GM21390 (cell line): ENCODE data around the gene EIF4G3.
"Not testable (repeated sequence)": the region's sequence is repeated elsewhere in the genome, so short reads cannot be mapped to it uniquely, and the experiment has no call there.

Experiments
- ATAC-seq: cut with Tn5 transposase; IDR thresholded peaks from one replicate; pipeline ENCODE4 v1.9.1; 2021; ENCODE audit not compliant: unreplicated experiment

EIF4G3 gene

GRCh38 chr1:21156019-21156418 lies 20.7 kb downstream of the EIF4G3 start:
- no peak for ATAC-seq

DNA sequence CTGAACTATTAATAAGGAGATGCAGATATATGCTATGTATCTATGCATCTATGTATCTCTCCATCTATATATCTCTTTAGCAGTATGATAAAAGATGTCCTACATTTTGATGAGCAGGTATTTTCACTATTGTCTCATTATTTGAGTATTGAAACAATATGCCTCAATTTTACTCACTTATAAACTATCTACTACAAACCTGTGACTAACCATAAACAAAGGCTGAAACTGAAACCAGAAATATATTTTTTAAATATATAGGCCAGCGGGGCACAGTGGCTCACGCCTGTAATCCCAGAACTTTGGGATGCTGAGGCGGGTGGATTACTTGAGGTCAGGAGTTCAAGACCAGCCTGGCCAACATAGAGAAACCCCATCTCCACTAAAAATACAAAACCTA lies 22.0 kb downstream of the EIF4G3 start:
- ATAC-seq: no peak

- no peak for ATAC-seq
Observed at GRCh38 chr1:21153388-21153787, 23.3 kb downstream of the EIF4G3 start.

GRCh38 chr1:21152423-21153100 lies 24.1 kb downstream of the EIF4G3 start:
- ATAC-seq: no peak

DNA sequence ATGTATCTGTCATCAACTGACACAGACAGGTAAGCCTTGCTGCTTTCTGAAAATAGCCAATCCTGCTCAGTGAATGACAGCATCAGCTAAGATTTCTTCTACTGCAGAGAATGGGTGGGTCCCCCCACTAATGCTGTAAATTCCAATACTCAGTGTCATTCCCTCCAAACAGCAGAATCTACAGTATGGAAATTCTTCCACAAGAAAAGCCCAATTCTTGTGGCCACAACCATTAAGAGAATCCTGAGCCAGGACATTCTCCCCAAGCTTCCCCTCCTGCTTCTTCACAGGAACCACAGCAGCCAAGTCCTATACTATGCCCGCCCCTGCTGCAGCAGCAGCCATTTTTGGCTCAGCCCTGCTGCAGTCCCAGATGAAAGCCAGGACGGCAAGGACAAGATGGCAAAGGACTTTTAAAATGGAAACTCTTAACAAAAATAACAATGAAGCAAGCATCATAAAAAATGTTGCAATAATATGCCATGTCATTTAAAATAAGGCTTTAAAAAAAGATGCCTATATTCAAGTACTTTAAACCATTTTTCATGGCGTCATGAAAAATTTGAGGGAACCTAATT lies 26.8 kb downstream of the EIF4G3 start:
- ATAC-seq: no peak

GRCh38 chr1:21149430-21149854 lies 27.3 kb downstream of the EIF4G3 start:
- ATAC-seq: no peak

GRCh38 chr1:21143752-21144151 lies 32.9 kb downstream of the EIF4G3 start:
- no peak for ATAC-seq

DNA sequence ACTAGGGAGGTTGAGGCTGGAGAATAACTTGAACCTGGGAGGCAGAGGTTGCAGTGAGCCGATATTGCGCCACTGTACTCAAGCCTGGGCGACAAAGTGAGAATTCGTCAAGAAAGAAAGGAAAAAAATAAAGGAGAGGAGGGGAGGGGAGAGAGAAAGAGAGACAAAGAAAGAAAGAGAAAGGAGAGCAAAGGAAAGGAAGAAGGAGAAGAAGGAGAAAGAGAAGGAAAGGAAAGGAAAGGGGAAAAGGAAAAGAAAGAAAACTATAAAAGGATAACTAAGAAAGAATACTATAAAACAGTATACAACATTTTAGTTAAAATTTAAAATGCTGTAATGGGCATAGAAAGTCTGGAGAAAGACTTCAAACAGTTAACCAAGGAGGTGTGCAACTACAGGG lies 33.6 kb downstream of the EIF4G3 start:
- ATAC-seq: no peak

DNA sequence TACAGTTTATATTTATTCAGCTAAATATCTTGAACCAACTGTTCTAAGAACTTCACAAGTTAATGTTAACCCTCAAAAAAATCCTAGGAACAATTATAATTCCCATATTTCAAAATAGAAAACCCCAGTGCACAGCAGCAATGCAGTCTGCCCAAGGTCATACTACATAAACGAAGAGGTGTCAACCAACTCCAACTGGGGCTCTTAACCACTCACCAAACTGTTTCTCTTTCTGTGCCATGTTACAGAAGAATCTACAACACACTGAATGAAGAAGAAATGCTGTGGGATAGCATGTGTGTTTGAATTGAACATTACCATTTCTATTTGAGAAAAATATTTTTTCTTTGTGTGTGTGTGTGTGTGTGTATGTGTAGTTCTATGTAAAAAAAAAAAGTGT lies 35.7 kb downstream of the EIF4G3 start:
- no peak for ATAC-seq

GRCh38 chr1:21139601-21140000 lies 37.1 kb downstream of the EIF4G3 start:
- ATAC-seq: no peak

DNA sequence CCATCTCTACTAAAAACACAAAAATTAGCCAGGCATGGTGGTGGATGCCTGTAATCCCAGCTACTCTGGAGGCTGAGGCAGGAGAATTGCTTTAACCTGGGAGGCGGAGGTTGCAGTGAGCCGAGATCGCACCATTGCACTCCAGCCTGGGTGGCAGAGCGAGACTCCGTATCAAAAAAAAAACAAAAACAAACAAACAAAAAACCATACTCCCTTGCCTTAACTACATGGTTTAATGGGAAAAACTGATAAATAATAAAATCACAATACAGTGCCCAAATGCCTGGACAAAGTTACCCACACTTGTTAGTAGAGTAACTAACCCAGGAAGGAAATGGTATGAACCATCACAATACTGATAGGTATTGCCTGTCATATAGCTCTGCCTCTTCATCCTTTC lies 40.4 kb downstream of the EIF4G3 start:
- not testable (repeated sequence) for ATAC-seq

- ATAC-seq: no peak
Observed at GRCh38 chr1:21131200-21131599, 45.5 kb downstream of the EIF4G3 start.

DNA sequence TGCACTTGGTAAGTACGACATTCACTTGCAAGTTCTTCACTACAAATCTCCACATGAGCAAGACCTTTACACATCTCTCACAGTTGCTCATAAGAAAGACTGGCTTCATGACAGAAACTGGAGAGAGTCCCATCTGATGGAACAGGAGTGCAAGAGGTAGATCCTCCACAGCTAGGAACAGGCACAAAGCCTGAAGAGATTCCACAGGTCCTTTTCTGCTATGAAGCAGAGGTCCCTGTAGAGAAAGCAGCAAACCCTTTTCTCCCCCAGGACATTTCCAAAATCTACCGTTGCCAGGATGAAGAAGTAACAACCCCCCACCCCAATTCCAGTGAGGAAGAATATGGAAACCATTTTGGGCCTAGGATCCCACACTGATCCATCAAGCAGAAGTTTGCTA lies 47.3 kb downstream of the EIF4G3 start:
- ATAC-seq: no peak

DNA sequence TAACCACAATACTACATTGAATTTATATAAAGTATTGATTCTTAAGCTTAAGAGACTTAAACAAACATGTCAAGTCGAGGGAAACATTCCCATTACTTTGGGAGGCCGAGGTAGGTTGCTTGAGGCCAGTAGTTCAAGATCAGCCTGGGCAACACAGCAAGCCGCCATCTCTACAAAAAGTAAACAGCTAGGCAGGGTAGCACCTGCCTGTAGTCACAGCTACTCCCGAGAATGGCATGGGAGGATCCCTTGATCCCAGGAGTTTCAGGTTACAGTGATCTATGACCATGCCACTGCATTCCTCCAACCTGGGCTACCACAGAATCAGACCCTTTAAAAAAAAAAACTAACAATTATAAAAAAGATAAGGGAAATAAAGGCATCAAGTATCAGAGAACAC lies 50.4 kb downstream of the EIF4G3 start:
- ATAC-seq: no peak

GRCh38 chr1:21124846-21125245 lies 51.9 kb downstream of the EIF4G3 start:
- no peak for ATAC-seq

DNA sequence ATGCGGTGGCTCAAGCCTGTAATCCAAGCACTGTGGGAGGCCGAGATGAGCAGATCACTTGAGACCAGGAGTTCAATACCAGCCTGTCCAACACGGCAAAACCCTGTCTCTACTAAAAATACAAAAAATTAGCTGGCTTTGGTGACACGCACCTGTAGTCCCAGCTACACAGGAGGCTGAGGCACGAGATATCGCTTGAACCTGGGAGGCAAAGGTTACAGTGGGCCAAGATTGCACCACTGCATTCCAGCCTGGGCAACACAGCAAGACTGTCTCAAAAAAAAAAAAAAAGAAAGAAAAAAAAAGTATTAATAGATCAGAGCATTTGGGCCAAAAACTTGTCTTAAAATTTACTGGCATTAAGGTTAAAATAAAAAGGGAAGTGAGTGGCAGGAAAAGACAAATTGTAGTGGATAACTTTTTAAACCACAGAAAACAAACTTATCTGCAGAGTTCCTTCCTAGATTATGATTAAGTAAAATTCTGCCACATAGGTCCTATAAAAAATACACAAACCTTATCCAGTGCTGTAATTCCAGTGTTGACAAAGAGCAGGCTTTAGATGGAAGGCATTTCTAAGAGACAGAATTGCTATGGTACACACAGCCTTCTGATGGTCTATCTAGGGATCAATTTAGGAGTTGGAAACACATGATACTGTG lies 53.3 kb downstream of the EIF4G3 start:
- ATAC-seq: no peak

- ATAC-seq: no peak
Observed at GRCh38 chr1:21121764-21122471, 54.8 kb downstream of the EIF4G3 start.

- no peak for ATAC-seq
Observed at GRCh38 chr1:21118167-21118566, 58.5 kb downstream of the EIF4G3 start.

DNA sequence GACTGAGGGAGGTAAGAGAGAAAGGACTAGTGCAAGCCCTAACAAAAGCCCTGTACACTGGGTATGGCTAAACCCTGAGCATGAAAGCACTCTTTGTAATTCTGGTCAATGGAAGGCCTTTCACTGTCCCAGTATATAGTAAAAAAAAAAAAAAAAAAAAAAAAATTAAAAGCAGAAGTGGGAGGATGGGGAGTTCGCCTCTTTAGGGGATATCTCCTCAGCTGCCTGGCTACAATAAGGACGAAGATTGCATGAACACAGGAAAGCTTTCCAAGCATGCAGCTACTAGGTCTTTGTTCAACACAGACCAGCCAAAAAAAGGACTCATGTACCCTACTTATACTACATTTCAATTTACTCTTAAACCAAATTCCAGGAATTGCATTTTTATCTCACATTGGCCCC lies 59.1 kb downstream of the EIF4G3 start:
- no peak for ATAC-seq

GRCh38 chr1:21117159-21117558 lies 59.5 kb downstream of the EIF4G3 start:
- no peak for ATAC-seq

DNA sequence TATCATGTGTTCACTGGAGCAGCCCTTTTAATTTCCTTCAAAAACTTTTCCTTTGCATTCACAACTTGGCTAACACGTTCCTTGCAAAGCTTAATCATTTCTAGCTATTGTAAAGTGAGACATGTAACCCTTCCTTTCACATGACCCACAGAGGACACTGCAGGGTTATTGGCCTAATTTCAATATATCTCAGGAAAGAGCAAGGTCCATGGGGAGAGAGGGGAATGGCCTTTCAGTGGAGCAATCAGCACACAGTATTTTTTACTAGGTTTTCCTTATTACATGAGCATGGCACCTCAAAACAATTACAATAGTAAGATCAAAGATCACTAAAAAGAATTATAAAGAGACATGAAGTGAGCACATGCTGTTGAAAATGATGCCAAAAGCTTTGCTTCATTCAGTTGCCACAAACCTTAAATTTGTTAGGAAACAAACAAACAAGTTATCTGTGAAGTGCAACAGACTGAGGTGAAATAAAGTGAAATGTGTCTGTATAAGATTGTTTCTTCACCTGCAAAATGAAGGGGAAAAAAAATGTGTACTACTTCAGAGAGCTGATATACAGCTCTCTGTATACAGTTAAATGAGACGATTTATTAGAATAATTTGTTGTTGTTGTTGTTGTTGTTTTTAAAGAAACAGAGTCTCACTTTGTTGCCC lies 61.5 kb downstream of the EIF4G3 start:
- ATAC-seq: no peak
